H1 (cell line): ENCODE results near the gene CAPN13. TPM values are rescaled to one million over a fixed set of nuclear protein-coding genes. Genes with fewer than 3 reads are reported as not detected.

Source experiments
- CTCF ChIA-PET: fragments of 300-600 bp; sonication (Branson Sonifier 250); formaldehyde crosslinking; loops from one replicate; lab custom pipeline; 2021; ENCODE audit not compliant: partially characterized antibody; lab: Charles Lee
- POLR2A ChIA-PET: fragments of 300-600 bp; sonication (Branson Sonifier 250); formaldehyde crosslinking; loops from one replicate; lab custom pipeline; 2021; ENCODE audit warnings: inconsistent platforms; ENCODE audit not compliant: partially characterized antibody; lab: Charles Lee
- DNase-seq, 2 experiments: peaks; one replicate each; pipeline versions ENCODE4 v3.0.0 to v3.0.0-alpha.2; 2010 to 2022; ENCODE audit warnings: low spot score in 2 of 2, low read depth in 1 of 2, mixed read lengths in 1 of 2
- FAIRE-seq: peaks from 2 replicates; lab custom pipeline; 2011; peaks lifted over from hg19 to GRCh38; lab: Jason Lieb, UNC
- H2AFZ ChIP-seq: 2 replicates; pipeline ENCODE4 v1.8.1; 2012; ENCODE audit warnings: low read length, inconsistent platforms
- H2AK5ac ChIP-seq: 2 replicates; pipeline ENCODE4 v1.6.1; 2013; ENCODE audit warnings: low read depth, low read length
- H2BK120ac ChIP-seq: replicated peaks from 2 replicates; pipeline ENCODE3; 2013; ENCODE audit warnings: low read depth, low read length, inconsistent platforms
- H2BK12ac ChIP-seq: 2 replicates; pipeline ENCODE4 v1.6.1; 2013; ENCODE audit warnings: low read depth, low read length
- H2BK15ac ChIP-seq: 2 replicates; pipeline ENCODE4 v1.6.1; 2013; ENCODE audit warnings: low read length
- H2BK20ac ChIP-seq: 2 replicates; pipeline ENCODE4 v1.6.1; 2013; ENCODE audit warnings: low read length
- H2BK5ac ChIP-seq: 2 replicates; pipeline ENCODE4 v1.6.1; 2013; ENCODE audit warnings: low read depth, low read length
- H3K14ac ChIP-seq: 2 replicates; pipeline ENCODE4 v1.6.1; 2013; ENCODE audit warnings: inconsistent platforms; ENCODE audit not compliant: insufficient read length
- H3K18ac ChIP-seq: 2 replicates; pipeline ENCODE4 v1.6.1; 2013; ENCODE audit warnings: low read length; ENCODE audit errors: extremely low read depth
- H3K23ac ChIP-seq: 2 replicates; pipeline ENCODE4 v1.6.1; 2013; ENCODE audit warnings: inconsistent platforms; ENCODE audit not compliant: insufficient read length
- H3K23me2 ChIP-seq: 2 replicates; pipeline ENCODE4 v1.6.1; 2013; ENCODE audit warnings: low read depth, low read length
- H3K27ac ChIP-seq: 2 replicates; pipeline ENCODE4 v1.6.1; 2011; ENCODE audit warnings: low read depth, low read length, inconsistent platforms
- H3K27me3 ChIP-seq, 4 experiments: replicated peaks in 1 of 4; 1 replicate in 1 of 4; 2 replicates in 3 of 4; pipeline versions ENCODE4 v1.6.1 to v1.8.1; 2011 to 2013; ENCODE audit warnings: low read length in 3 of 4, mild to moderate bottlenecking in 3 of 4, inconsistent platforms in 2 of 4, mixed read lengths in 2 of 4, moderate library complexity in 1 of 4; ENCODE audit not compliant: control insufficient read depth in 3 of 4, insufficient read depth in 3 of 4; ENCODE audit errors: extremely low read depth in 1 of 4
- H3K36me3 ChIP-seq, 4 experiments: 2 replicates each; pipeline versions ENCODE4 v1.6.1 to v1.8.1; 2011 to 2013; ENCODE audit warnings: mild to moderate bottlenecking in 4 of 4, low read length in 3 of 4, moderate library complexity in 2 of 4, control low read depth in 1 of 4, inconsistent platforms in 1 of 4; ENCODE audit not compliant: insufficient read depth in 4 of 4, control insufficient read depth in 2 of 4
- H3K4ac ChIP-seq: replicated peaks from 2 replicates; pipeline ENCODE3; 2013; ENCODE audit warnings: low read length, low read depth, mixed read lengths, inconsistent platforms; ENCODE audit not compliant: insufficient read length
- H3K4me1 ChIP-seq, 4 experiments: replicated peaks in 1 of 4; 1 replicate in 1 of 4; 2 replicates in 3 of 4; pipeline versions ENCODE4 v1.6.1 to v1.8.1; 2011 to 2013; ENCODE audit warnings: low read length in 3 of 4, inconsistent platforms in 2 of 4, mixed read lengths in 1 of 4; ENCODE audit not compliant: insufficient read depth in 4 of 4, control insufficient read depth in 3 of 4
- H3K4me2 ChIP-seq, 2 experiments: 2 replicates each; pipeline versions ENCODE4 v1.6.1 to v1.8.1; 2011 to 2013; ENCODE audit warnings: low read depth in 2 of 2, low read length in 2 of 2, control low read depth in 1 of 2, inconsistent platforms in 1 of 2, mild to moderate bottlenecking in 1 of 2; ENCODE audit not compliant: insufficient read depth in 1 of 2
- H3K4me3 ChIP-seq, 4 experiments: fragments of 200-600, 300-600 bp in 1 of 4; sonication (generic), shearing (Covaris generic), sonication (Bioruptor Twin) in 1 of 4; 2 replicates each; pipeline versions ENCODE4 v1.5.1 to v1.8.1; 2011 to 2016; ENCODE audit warnings: low read length in 4 of 4, low read depth in 3 of 4, control low read depth in 2 of 4, inconsistent platforms in 2 of 4, mild to moderate bottlenecking in 2 of 4, mixed read lengths in 1 of 4, moderate library complexity in 1 of 4; ENCODE audit not compliant: insufficient read depth in 2 of 4; ENCODE audit errors: extremely low read depth in 1 of 4
- H3K56ac ChIP-seq: replicated peaks from 2 replicates; pipeline ENCODE3; 2013; ENCODE audit warnings: low read depth, mild to moderate bottlenecking, mixed read lengths, low read length, inconsistent platforms; ENCODE audit not compliant: insufficient read length
- H3K79me1 ChIP-seq: 2 replicates; pipeline ENCODE4 v1.6.1; 2013; ENCODE audit warnings: low read depth, low read length, control low read depth
- H3K79me2 ChIP-seq, 2 experiments: 2 replicates each; pipeline versions ENCODE4 v1.6.1 to v1.8.1; 2012 to 2013; ENCODE audit warnings: low read length in 2 of 2, mild to moderate bottlenecking in 2 of 2, inconsistent platforms in 1 of 2; ENCODE audit not compliant: insufficient read depth in 2 of 2, control insufficient read depth in 1 of 2
- H3K9ac ChIP-seq, 4 experiments: replicated peaks in 1 of 4; 1 replicate in 1 of 4; 2 replicates in 3 of 4; pipeline versions ENCODE4 v1.6.1 to v1.8.1; 2011 to 2013; ENCODE audit warnings: low read depth in 3 of 4, low read length in 3 of 4, control low read depth in 2 of 4, mild to moderate bottlenecking in 2 of 4, moderate library complexity in 2 of 4, inconsistent platforms in 1 of 4; ENCODE audit errors: extremely low read depth in 1 of 4
- H3K9me3 ChIP-seq, 2 experiments: 2 replicates each; pipeline versions ENCODE4 v1.6.1 to v1.8.1; 2012 to 2013; ENCODE audit warnings: mild to moderate bottlenecking in 2 of 2, moderate library complexity in 2 of 2, control low read depth in 1 of 2, inconsistent platforms in 1 of 2, low read depth in 1 of 2, low read length in 1 of 2, mixed read lengths in 1 of 2; ENCODE audit not compliant: insufficient read depth in 2 of 2
- H4K20me1 ChIP-seq, 2 experiments: replicated peaks in 1 of 2; 2 replicates each; pipeline versions ENCODE3 to v1.8.1; 2011 to 2013; ENCODE audit warnings: inconsistent platforms in 2 of 2, low read length in 2 of 2, mild to moderate bottlenecking in 1 of 2; ENCODE audit not compliant: insufficient read depth in 2 of 2, control insufficient read depth in 1 of 2
- H4K5ac ChIP-seq: 2 replicates; pipeline ENCODE4 v1.6.1; 2013; ENCODE audit warnings: low read length, low read depth, mixed read lengths, inconsistent platforms; ENCODE audit not compliant: insufficient read length
- H4K8ac ChIP-seq: 2 replicates; pipeline ENCODE4 v1.8.0; 2013; ENCODE audit warnings: mild to moderate bottlenecking, moderate library complexity, low read length, inconsistent platforms; ENCODE audit not compliant: insufficient read depth; ENCODE audit errors: extremely low read depth
- H4K91ac ChIP-seq: replicated peaks from 2 replicates; pipeline ENCODE3; 2013; ENCODE audit warnings: low read length, mixed read lengths, inconsistent platforms; ENCODE audit not compliant: insufficient read length
- BACH1 ChIP-seq: IDR thresholded peaks from 2 replicates; pipeline ENCODE4 v1.6.1; 2012; ENCODE audit warnings: low read length, improper control_type of control experiment
- RXRA ChIP-seq: IDR thresholded peaks from 2 replicates; pipeline ENCODE4 v1.6.1; 2011; ENCODE audit warnings: low read depth, mild to moderate bottlenecking, low read length, moderate library complexity; ENCODE audit not compliant: insufficient read depth
- TAF1 ChIP-seq: IDR thresholded peaks from 2 replicates; pipeline ENCODE4 v1.6.1; 2011; ENCODE audit warnings: mild to moderate bottlenecking, low read depth, low read length
- WGBS, 2 experiments: shearing (Covaris generic) in 1 of 2; methylation state at CpG; one replicate each; pipeline versions ENCODE4 v1.1.6 to v1.1.7; 2013 to 2015; ENCODE audit warnings: low lambda C conversion rate in 2 of 2, mixed read lengths in 2 of 2, inconsistent platforms in 1 of 2, low coverage in 1 of 2, missing lambda C conversion rate in 1 of 2; ENCODE audit not compliant: insufficient replicate concordance in 2 of 2, insufficient coverage in 1 of 2, insufficient read length in 1 of 2; ENCODE audit errors: extremely low coverage in 1 of 2, missing lambda C conversion rate in 1 of 2; 5-methylcytosine and 5-hydroxymethylcytosine counted together
- polyA plus RNA-seq, 7 experiments: library from polyadenylated mRNA; depleted of rRNA in 3 of 7; stranded (reverse) in 5 of 7; unstranded in 2 of 7; fragments of >200 nt in 5 of 7; fragments of 200-250 nt in 2 of 7; gene quantifications; 1 replicate in 5 of 7; 2 replicates in 1 of 7; 4 replicates in 1 of 7; pipeline versions ENCODE4 v1.2.1 to v1.2.3, GENCODE V29; 2011 to 2013; ENCODE audit warnings: missing spikeins in 2 of 7, mixed read lengths in 2 of 7
- total RNA-seq: library from RNA; stranded (reverse); fragmentation: NEBNext Ultra II Directional; extraction: Animal tissue kit (Norgen Biotek cat#: 25700); gene quantifications from 2 replicates; pipeline ENCODE4 v1.2.1, GENCODE V29; 2021

CAPN13 gene
- total and polyA plus RNA-seq, 2 of the 8 experiments (the other 6 are each of a cell fraction or from before 2014, with no cell fraction given) = 2.4 TPM

DNA sequence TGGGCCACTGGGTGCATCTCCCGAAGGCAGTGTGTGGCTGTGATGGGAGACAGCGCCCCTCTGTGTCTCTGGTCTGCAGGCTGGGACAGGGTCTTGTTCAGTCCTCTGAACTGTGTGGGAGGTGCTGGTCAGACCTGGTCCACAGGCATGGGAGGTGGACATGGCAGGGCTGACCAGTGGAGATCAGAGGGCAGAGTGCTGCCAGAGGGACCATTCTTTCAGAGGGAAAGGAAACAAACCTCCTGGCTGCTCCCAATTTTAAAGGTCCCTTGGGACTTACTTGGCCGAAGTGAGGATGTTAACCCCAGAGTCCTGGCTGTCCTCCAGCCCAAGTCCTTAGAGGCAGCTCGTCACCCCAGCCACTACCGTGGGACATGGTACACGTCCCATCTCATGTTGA is 4.0 kb downstream of the CAPN13 start:
- Histone ChIP-seq H3K9me3 (no peaks in the 10 kb centered on the region), H3K4me1 (peaks cover under 1 to 7% (median 4%) of the 10 kb centered on the region in 4 experiments; a peak in 4 of 7 replicates), H2BK120ac (no peak overlapping the region), H3K23ac (no peak overlapping the region), H3K23me2 (no peaks in the 10 kb centered on the region), H2BK5ac (no peak overlapping the region), H3K4me3 (no peak overlapping the region), H4K8ac (no peak overlapping the region), H3K18ac (no peak overlapping the region), H4K5ac (no peak overlapping the region), H3K27me3 (no peaks in the 10 kb centered on the region; a peak in 1 of 7 replicates), H3K56ac (no peak overlapping the region), H3K27ac (no peak overlapping the region), H2AFZ (no peak overlapping the region), H3K36me3 (no peaks in the 10 kb centered on the region), H2BK15ac (no peak overlapping the region), H3K4me2 (no peak overlapping the region), H2BK20ac (no peak overlapping the region), H3K9ac (no peak overlapping the region), H4K20me1 (no peaks in the 10 kb centered on the region), H2AK5ac (no peak overlapping the region), H3K4ac (no peak overlapping the region), H4K91ac (no peak overlapping the region), H2BK12ac (no peak overlapping the region), H3K79me2 (no peaks in the 10 kb centered on the region), H3K14ac (no peak overlapping the region), H3K79me1 (no peaks in the 10 kb centered on the region)
- DNase-seq = no peak
- POLR2A ChIA-PET = no interaction called here
- CTCF ChIA-PET = interaction anchor here (0.6 to 3.5 kb wide), 7 partner anchors 11 to 638 kb away, joined by 3 to 12 read pairs (median 4); no protein-coding TSS in a partner anchor
- no peak for FAIRE-seq
- no peak for TF ChIP-seq RXRA
- TF ChIP-seq TAF1 = no peak
- no peak for TF ChIP-seq BACH1
- WGBS, 2 experiments = 97% methylated on average over 6 of the region's 6 CpGs; no CpG with 5 or more reads in 1 of the 2 experiments
